GM12865 (cell line): ENCODE measurements around the gene ADGRE1.

Experiments
- DNase-seq: peaks from one replicate; pipeline ENCODE4 v3.0.0; 2010; ENCODE audit warnings: low read depth
- H3K4me3 ChIP-seq: 2 replicates; pipeline ENCODE4 v1.5.1; 2011; ENCODE audit warnings: mild to moderate bottlenecking, low read depth, low read length, control low read depth
- CTCF ChIP-seq: IDR thresholded peaks from 2 replicates; pipeline ENCODE4 v1.5.1; 2011; ENCODE audit warnings: low read length, control low read depth, low read depth, inconsistent platforms; ENCODE audit not compliant: insufficient read depth; ENCODE audit errors: missing control alignments

The ADGRE1 gene

GRCh38 chr19:6851359-6851758, 36.0 kb upstream of the ADGRE1 start:
- TF ChIP-seq CTCF = no peak
- no peak overlapping the region for H3K4me3 ChIP-seq
- DNase-seq = no peak

DNA sequence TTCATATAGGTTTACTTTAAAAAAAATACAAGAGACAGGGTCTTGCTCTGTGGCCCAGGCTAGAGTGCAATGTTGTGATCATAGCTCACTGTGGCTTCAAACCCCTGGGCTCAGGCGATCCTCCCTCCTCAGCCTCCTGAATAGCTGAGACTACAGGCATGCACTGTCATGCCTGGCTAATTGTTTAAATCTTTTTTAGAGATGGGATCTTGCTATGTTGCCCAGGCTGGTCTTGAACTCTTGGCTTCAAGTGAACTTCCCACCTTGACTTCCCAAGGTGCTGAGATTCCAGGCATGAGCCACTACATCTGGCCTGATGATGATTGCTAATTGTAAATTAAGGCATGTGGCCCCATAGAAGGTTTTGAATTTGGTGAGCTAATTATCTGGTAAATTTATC, 35.4 kb upstream of the ADGRE1 start:
- H3K4me3 ChIP-seq = no peak overlapping the region
- no peak for DNase-seq
- no peak for TF ChIP-seq CTCF

DNA sequence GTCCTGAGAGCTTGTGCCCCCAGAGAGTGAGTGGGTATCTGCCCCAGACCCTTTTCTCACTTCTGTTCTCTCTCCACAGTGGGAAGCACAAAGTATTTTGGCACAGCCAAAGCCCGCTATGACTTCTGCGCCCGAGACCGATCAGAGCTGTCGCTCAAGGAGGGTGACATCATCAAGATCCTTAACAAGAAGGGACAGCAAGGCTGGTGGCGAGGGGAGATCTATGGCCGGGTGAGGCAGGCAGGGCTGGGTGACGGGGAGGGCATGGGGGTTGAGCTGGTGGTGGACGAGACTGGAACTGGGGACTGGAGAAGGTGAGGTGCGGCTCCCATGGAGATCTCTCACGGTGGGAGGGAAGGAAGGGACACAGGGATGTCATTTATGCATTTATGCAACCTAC, 33.5 kb upstream of the ADGRE1 start:
- DNase-seq = no peak
- H3K4me3 ChIP-seq = no peak overlapping the region
- no peak for TF ChIP-seq CTCF

GRCh38 chr19:6854758-6855157, 32.6 kb upstream of the ADGRE1 start:
- no peak for TF ChIP-seq CTCF
- H3K4me3 ChIP-seq = no peak overlapping the region
- DNase-seq = no peak

DNA sequence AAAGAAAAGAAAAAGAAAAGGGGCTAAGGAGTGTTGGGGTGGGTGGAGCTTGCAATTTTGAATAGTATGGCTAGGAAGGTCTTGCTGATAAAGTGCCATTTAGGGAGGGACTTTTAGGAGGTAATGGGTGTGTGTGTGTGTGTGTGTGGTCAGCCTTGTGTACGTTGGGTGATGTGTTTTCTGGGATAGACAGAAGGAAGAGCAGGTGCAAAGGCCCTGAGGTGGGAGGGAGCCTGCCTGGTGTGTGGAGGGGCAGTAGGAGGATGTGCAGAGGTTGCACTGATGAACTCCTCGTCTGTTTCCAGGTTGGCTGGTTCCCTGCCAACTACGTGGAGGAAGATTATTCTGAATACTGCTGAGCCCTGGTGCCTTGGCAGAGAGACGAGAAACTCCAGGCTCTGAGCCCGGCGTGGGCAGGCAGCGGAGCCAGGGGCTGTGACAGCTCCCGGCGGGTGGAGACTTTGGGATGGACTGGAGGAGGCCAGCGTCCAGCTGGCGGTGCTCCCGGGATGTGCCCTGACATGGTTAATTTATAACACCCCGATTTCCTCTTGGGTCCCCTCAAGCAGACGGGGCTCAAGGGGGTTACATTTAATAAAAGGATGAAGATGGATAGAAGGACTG, 30.5 kb upstream of the ADGRE1 start:
- no peak for DNase-seq
- no peak for TF ChIP-seq CTCF
- no peak overlapping the region for H3K4me3 ChIP-seq

DNA sequence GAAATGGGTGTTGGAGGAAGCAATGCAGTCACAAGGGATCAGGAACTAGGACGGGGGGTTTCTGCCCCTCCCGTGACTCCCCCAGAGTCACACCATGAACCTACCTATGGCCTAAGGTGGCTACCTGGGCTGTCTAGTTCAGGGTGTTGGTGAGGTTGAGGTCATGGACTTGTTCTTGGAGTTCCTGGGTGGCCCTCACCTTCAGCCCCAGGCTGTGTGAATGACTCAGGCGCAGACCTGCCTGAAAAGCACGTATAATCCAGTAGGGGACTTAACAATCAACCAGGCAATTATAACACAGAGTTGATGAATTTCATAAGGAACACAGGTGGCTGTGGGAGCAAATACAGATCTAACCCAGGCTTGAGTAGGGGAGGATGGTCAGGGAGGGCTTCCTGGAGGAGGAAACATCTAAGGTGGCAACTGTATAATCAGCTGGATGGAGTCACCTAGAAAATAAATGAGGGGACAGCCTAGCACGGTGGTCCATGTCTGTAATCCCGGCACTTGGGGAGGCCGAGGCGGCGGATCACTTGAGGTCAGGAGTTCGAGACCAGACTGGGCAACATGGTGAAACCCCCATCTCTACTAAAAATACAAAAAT, 25.6 kb upstream of the ADGRE1 start:
- peak; percentile 18 for DNase-seq
- H3K4me3 ChIP-seq = no peak overlapping the region
- TF ChIP-seq CTCF = no peak

DNA sequence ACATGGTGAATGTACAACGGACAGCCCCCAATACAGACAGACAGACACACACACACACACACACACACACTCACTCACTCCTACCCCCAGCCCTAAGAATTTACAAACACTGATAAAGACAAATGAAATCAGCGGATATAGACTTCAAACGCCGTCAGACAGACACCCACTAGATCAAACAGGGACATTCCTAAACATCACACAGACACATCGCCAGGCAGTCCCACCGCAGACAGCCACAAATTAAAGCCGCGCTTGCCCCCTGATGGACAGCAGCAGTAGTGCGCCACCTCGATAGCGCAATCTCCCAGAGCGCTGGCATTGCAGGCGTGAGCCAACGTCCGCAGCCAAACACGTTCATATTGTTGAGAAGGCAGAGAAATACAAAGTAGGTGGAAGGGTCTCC, 24.7 kb upstream of the ADGRE1 start:
- H3K4me3 ChIP-seq = peak overlapping the region; percentile 55
- peak; percentile 94 for DNase-seq
- peak; percentile 89 for TF ChIP-seq CTCF
